GM21381 (cell line): ENCODE measurements around the gene DRAM1.
A peak's percentile ranks its signal among the peaks of the same experiment; 100 is the strongest.
"Not testable (repeated sequence)": the region's sequence is repeated elsewhere in the genome, so short reads cannot be mapped to it uniquely, and the experiment has no call there.

ENCODE experiments used
- ATAC-seq: cut with Tn5 transposase; IDR thresholded peaks from one replicate; pipeline ENCODE4 v1.9.1; 2021; ENCODE audit warnings: mild to moderate bottlenecking, moderate library complexity; ENCODE audit not compliant: unreplicated experiment

Gene DRAM1

DNA sequence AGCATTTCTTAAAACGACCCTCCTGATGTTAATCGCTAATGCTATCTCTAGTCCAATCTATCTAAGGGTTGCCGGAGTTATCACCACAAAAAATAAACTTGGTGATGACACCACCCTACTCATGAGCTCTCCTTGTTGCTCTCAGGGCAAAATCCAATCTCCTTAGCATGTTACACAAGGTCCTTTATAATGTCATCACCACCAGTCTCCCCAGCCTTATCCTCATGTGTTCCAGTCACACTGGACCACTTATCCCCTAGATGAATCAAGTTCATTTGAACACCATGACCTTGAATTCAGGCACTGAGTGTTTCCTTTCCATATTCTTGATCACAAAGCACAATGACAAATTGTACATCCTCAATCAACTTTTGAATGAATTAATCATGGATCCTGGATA is 19.0 kb upstream of the DRAM1 start:
- ATAC-seq, result no peak

DNA sequence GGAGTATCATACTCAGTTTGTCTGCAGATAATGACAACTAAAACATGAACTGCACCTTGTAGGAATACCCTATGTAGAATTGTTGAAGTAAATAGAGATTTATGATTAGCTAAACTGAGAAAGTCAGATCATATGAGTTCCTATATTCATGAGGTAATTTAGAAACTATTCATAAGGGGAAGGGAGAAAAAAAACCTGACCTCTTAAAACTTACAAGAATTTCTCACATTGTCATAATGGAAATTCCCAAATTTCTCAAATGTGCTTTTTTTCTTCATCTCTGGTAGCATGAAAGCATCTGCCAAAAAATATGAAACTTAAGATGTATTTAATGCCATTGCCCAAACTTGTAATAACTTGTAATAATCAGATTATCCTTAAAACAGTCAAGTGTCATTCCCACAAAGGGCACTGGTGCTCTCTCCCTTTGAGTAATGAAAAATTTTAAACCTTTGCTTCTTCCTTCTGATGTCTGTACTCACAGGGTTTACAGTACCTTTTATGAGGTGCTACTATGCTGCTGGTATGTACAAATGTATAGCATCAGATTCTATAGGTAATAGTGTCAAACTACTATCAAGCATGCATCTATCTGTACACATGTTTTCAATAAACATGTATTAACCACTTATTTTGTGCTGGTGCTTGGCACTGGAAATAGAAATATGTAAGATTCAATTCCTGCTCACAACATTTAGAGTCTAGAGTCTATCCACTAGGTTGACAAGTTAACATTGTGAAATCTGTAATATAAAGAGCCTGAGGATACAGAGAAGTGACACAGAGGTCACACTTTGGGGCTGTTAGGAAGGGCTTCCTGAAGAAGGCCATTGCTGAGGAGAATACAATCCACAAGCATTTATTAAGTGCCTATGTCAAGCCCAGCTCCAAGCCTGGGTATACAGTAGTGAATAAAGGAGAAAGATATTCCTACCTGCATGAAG is 17.4 kb upstream of the DRAM1 start:
- peak; percentile 47 for ATAC-seq

DNA sequence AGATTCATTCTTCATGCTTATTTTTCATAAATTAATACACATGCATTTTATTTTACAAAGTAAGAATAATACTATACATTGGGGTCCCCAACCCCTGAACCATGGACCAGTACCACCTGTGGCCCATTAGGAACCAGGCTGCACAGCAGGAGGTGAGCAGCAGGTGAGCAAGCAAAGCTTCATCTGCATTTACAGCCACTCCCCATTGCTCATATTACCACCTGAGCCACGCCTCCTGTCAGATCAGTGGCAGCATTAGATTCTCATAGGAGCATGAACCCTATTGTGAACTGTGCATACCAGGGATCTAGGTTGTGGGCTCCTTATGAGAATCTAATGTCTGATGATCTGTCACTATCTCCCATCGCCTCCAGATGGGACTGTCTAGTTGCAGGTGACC is 15.7 kb upstream of the DRAM1 start:
- not testable (repeated sequence) for ATAC-seq

- ATAC-seq, result no peak
Observed at GRCh38 chr12:101862245-101862644, 15.1 kb upstream of the DRAM1 start.

DNA sequence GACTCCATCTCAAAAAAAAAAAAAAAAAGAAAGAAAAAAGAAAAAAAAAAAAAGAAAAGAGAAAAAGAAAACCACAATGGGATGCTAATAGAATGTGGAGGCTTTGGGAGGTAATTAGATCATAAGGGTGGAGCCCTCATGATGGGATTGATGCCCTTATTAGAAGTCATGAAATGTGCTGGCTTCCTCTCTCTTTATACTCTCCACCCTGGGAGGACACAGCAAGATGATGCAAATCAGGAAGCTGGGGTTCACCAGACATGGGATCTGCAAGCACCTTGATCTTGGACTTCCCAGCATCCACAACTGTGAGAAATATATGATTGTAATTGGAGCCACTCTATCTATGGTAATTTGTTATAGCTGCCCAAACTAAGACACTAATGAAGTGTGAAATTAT is 13.4 kb upstream of the DRAM1 start:
- ATAC-seq, result no peak

DNA sequence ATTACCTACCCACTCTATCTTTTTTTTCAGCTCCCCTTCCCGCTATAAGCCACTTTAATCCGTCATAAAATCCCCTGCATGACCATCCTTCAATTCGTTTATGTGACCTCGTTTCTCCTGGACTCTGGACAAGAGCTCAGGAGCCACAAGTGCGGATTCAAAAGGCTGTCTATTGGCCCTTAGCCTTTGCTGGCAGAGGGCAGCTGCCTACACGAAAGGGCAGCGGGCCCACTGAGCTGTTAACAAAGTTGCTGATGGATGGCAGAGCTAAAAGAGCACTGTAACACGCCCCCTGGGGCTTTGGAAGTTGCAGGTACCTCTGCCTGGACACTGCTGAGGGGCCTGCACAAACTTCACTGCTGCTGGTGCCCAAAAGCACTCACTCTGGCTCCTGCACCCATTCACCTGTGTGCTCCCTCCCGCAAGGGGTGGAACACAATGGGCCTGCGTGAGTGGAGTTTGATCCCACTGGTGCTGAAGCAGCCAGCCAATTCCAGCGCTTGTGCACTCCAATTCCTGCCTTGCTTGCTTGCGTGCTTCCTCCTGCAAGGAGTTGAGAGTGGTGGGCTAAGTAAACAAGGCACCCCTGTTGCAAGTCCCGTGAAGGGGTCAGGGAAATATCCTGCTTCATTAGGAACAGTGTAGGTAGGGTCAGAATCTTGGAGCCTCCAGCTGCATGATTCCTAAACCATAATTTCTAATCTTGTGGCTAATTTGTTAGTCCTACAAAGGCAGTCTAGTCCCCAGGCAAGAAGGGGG is 10.6 kb upstream of the DRAM1 start:
- no peak for ATAC-seq

DNA sequence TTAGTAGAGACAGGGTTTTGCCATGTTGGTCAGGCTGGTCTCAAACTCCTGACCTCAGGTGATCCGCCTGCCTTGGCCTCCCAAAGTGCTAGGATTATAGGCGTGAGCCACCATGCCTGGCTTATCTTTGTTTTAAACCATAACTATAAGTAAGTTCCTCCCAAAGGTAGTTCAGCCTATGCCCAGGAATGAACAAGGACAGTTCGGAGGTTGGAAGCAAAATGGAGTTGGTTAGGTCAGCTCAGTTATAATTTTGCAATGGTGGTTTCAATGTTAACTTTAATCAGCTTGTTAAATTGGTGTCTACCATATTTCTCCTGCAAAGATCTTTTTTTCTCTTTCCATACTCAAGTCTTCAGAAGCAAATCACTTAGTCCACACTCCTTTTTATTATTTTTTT is 9.8 kb upstream of the DRAM1 start:
- ATAC-seq, result not testable (repeated sequence)

GRCh38 chr12:101870925-101871324 is 6.5 kb upstream of the DRAM1 start:
- no peak for ATAC-seq

GRCh38 chr12:101875162-101875561 is 2.2 kb upstream of the DRAM1 start:
- no peak for ATAC-seq

DNA sequence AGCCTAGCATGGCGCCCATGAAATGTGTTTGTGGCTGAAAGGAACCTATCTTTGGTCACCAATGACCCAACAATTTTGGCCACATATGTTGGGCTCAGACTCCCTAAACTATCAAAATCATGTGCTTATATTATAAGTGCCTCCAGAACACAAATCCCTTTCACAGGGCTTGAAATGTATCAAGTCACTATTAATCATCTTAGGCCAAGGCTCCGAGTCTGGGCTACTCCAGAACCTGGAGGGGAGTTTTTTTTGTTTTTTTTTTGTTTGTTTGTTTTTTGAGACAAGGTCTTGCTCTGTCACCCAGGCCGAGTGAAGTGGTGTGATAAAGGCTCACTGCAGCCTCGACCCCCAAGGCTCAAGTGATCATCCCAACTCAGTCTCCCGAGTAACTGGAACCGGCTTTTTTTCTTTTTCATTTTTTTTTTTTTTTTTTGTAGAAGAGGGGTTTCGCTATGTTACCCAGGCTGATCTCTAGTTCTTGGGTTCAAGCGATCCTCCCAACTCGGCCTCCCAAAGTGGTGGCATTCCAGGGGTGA is 989 bp upstream of the DRAM1 start:
- no peak for ATAC-seq

DNA sequence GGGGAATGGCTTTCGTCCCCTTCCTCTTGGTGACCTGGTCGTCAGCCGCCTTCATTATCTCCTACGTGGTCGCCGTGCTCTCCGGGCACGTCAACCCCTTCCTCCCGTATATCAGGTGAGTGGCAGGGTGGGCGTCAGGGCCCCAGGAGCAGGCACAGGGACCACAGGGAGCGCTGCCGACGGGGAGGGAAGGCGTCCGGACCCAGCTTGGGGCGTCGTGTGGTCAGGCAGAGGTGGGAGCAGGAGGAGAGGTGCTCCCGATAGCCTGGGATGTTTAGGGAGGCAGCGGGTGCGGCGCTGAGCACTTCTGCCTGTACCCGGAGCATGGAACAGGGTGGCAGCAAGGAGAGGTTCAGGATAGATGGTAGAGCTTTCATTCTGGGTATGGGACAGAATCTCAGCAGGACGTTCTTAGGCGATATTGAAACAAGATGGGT is 444 bp downstream of the DRAM1 start:
- ATAC-seq, result peak; percentile 4

GRCh38 chr12:101878243-101878821 is 952 bp downstream of the DRAM1 start:
- peak; percentile 16 for ATAC-seq

- ATAC-seq, result no peak
Observed at GRCh38 chr12:101880769-101881168, 3.4 kb downstream of the DRAM1 start.

DNA sequence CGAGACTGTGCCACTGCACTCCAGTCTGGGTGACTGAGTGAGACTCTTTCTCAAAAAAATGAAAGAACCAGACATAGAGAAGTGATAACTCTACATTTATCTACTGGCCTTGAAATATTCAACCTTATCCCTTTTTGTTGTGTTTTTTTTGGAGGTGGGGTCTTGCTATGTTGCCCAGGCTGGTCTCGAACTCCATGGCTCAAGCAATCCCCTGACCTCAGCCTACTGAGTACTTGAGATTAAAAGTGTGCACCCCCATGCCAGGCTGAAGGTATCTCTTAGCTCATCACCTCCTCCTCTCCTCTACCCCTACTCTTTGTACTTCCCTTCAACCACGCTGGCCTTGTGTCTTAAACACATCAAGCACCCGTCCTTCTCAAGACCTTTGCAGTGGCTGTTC is 3.8 kb downstream of the DRAM1 start:
- no peak for ATAC-seq

DNA sequence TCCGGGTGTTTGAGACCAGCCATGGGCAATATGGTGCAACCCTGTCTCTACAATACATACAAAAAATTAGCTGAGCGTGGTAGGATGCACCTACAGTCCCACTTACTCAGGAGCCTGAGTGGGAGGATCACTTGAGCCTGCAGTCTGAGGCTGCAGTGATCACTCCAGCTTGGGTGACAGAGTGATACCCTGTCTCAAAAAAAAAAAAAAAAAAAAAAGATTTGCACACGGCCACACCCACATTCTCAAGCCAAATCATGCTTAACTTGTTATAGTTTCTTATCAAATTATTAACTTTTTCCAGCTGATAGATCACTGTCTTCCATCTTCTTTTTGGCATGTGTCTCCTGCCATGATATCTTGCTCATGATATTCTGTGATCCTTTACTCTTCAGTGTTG is 6.8 kb downstream of the DRAM1 start:
- ATAC-seq, result no peak

GRCh38 chr12:101884781-101885340 is 7.5 kb downstream of the DRAM1 start:
- not testable (repeated sequence) for ATAC-seq

GRCh38 chr12:101885912-101886561 is 8.7 kb downstream of the DRAM1 start:
- peak; percentile 67 for ATAC-seq

DNA sequence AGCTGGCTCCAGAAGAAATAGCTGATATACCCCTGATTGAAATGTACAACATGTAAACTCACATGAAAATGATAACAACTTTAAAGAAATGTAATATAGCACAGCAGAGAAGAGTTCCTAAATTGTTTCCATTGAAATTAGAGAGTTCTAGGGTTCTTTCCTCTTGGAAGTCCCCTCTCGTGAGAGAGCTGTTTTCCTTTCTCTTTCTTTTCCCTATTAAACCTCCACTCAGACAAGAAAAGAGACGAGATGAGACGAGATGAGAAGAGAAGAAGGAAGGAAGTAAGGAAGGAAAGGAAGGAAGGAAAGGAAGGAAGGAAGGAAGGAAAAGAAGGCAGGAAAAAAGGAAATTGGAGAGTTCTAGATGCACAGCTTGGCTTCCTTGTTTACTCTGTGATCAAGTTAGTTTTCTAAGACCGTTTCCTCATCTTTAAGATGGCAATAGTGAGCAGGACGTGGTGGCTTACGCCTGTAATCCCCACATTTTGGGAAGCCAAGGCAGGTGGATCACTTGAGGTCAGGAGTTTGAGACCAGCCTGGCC is 11.9 kb downstream of the DRAM1 start:
- no peak for ATAC-seq

- peak; percentile 85 for ATAC-seq
Observed at GRCh38 chr12:101891462-101891971, 14.1 kb downstream of the DRAM1 start.

DNA sequence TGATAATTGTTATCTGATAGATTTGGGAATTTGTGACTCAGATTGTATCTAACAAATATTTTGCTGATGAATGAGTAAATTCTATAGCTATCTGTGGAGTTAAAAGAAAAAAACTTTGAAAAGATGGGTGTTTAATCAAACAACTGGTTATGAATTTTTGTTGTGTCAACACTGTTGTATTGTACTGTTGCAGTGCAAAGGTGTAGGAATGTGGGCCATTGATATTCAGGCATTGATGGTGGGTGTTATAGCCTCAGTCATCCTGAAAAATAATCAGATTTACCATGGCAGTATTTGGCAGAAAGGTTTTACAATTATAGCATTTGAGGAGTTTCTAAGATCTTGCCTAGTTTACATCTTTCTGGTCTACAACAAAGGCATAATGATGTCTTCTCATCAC is 15.4 kb downstream of the DRAM1 start:
- no peak for ATAC-seq
